ENCODE results near the gene ZSWIM9.

DNA sequence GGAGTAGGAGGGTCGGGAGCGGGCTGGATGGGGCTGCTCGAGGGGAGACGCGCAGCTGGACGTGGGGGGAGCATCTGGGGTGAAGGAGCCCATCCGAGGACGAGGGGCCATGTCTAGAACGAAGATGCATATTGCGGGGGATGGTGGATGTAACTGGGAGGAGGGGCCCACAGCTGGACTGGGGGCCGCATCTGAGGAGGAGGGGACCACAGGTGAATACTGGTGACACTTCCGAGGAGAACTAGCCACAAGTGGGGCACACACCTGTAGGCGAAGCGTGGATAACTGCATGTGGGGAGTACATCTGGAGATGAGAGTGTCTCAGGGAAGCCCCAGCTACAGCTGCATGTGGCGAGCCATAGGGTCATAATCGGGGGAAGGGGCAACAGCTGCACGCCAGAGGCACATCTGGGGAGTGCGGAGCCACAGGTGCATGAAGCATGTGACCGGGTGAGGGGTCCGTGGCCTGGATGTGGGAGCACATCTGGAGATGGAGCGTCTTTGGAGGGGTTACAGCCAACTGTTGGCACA is 402 bp downstream of the ZSWIM9 start:
- TF ChIP-seq ZBTB21 (tag by site-specific recombination; IDR thresholded peaks at IDR 0.05) (no peak), GLIS1 (tag by site-specific recombination; IDR thresholded peaks at IDR 0.05) (no peak), CTCF (tag by site-specific recombination; IDR thresholded peaks at IDR 0.05) (no peak)

Data from HEK293 (cell line).